GM19035 (cell line): ENCODE results near the gene CUX1.
A peak's percentile ranks its signal among the peaks of the same experiment; 100 is the strongest.

ENCODE experiments used
- ATAC-seq: cut with Tn5 transposase; IDR thresholded peaks from one replicate; pipeline ENCODE4 v1.9.1; 2021; ENCODE audit not compliant: unreplicated experiment

CUX1 gene

GRCh38 chr7:102197599-102197998 lies 380.2 kb downstream of the CUX1 start:
- ATAC-seq = no peak

GRCh38 chr7:102198417-102198956 lies 381.1 kb downstream of the CUX1 start:
- no peak for ATAC-seq

- ATAC-seq = no peak
Measured at GRCh38 chr7:102201576-102201975, 384.1 kb downstream of the CUX1 start.

GRCh38 chr7:102202556-102202955 lies 385.1 kb downstream of the CUX1 start:
- no peak for ATAC-seq

GRCh38 chr7:102203218-102203617 lies 385.8 kb downstream of the CUX1 start:
- ATAC-seq = no peak

- no peak for ATAC-seq
Measured at GRCh38 chr7:102204212-102204611, 386.8 kb downstream of the CUX1 start.

GRCh38 chr7:102205915-102206314 lies 388.5 kb downstream of the CUX1 start:
- no peak for ATAC-seq

- ATAC-seq = no peak
Measured at GRCh38 chr7:102208826-102209225, 391.4 kb downstream of the CUX1 start.

GRCh38 chr7:102210787-102211186 lies 393.4 kb downstream of the CUX1 start:
- no peak for ATAC-seq

- peak; percentile 84 for ATAC-seq
Measured at GRCh38 chr7:102211590-102212550, 394.4 kb downstream of the CUX1 start.

- ATAC-seq = no peak
Measured at GRCh38 chr7:102214477-102215072, 397.1 kb downstream of the CUX1 start.

- no peak for ATAC-seq
Measured at GRCh38 chr7:102215256-102215655, 397.8 kb downstream of the CUX1 start.

GRCh38 chr7:102215711-102216110 lies 398.3 kb downstream of the CUX1 start:
- no peak for ATAC-seq

- no peak for ATAC-seq
Measured at GRCh38 chr7:102216573-102217314, 399.3 kb downstream of the CUX1 start.

GRCh38 chr7:102220229-102220850 lies 402.9 kb downstream of the CUX1 start:
- ATAC-seq = no peak

GRCh38 chr7:102220960-102221800 lies 403.8 kb downstream of the CUX1 start:
- no peak for ATAC-seq

- no peak for ATAC-seq
Measured at GRCh38 chr7:102221961-102222360, 404.5 kb downstream of the CUX1 start.

- ATAC-seq = no peak
Measured at GRCh38 chr7:102222445-102222844, 405.0 kb downstream of the CUX1 start.

GRCh38 chr7:102223184-102223583 lies 405.8 kb downstream of the CUX1 start:
- no peak for ATAC-seq

GRCh38 chr7:102225025-102225424 lies 407.6 kb downstream of the CUX1 start:
- no peak for ATAC-seq
